LNCaP clone FGC (cell line): Measurements from ENCODE around the gene NARS2.
A peak's percentile ranks its signal among the peaks of the same experiment; 100 is the strongest.

Source experiments
- DNase-seq: peaks from one replicate; pipeline ENCODE4 v3.0.0-alpha.2; 2011; ENCODE audit warnings: low read depth
- H3K4me3 ChIP-seq: 2 replicates; pipeline ENCODE4 v1.5.1; 2011; ENCODE audit warnings: mild to moderate bottlenecking, low read depth, low read length, control low read depth
- TF ChIP-seq, protein P1 (sequence below): IDR thresholded peaks from 2 replicates; pipeline ENCODE4 v1.5.1; 2012; ENCODE audit warnings: mild to moderate bottlenecking; ENCODE audit not compliant: control insufficient read depth, insufficient read depth; ENCODE audit errors: extremely low read depth

The NARS2 gene

DNA sequence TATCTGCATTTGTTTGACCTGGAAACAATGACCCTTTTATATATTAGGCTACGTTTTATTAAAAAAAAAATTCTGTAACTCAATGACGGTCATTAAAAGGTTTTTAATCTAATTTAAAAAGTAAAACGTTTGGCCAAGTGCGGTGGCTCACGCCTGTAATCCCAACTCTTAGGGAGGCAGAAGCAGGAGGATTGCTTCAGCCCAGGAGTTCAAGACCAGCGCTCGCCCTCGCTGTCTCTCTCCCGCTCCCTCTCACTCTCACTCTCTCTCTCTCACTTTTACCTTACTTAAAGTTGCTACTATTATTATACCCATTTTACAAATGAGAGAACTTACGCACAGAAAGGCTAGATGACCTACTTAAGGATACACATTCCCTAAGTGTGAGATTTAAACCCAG is 814 bp upstream of the NARS2 start:
- no peak for DNase-seq
- H3K4me3 ChIP-seq = peak overlapping the region; percentile 83
- TF ChIP-seq, protein P1, sequence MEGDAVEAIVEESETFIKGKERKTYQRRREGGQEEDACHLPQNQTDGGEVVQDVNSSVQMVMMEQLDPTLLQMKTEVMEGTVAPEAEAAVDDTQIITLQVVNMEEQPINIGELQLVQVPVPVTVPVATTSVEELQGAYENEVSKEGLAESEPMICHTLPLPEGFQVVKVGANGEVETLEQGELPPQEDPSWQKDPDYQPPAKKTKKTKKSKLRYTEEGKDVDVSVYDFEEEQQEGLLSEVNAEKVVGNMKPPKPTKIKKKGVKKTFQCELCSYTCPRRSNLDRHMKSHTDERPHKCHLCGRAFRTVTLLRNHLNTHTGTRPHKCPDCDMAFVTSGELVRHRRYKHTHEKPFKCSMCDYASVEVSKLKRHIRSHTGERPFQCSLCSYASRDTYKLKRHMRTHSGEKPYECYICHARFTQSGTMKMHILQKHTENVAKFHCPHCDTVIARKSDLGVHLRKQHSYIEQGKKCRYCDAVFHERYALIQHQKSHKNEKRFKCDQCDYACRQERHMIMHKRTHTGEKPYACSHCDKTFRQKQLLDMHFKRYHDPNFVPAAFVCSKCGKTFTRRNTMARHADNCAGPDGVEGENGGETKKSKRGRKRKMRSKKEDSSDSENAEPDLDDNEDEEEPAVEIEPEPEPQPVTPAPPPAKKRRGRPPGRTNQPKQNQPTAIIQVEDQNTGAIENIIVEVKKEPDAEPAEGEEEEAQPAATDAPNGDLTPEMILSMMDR = no peak

DNA sequence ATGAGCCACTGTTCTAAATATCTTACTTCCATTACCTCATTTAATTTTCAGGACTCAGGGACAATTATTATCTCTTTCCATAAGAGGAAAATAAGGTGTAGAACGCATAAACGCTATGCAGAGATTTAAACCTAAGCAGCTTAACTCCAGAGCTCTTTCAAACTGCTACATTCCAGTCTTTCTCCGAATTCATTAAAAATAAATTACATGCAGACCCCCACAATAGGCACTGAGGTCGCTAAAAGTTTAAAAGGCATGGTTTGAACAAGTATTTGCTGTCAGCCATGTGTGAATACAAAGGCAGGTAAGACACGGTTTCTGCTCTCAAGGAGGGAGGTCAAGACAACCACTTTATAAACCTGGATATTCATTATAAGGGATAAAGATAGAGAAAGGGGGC is 983 bp downstream of the NARS2 start:
- DNase-seq = no peak
- TF ChIP-seq, protein P1 = no peak
- peak overlapping the region; percentile 83 for H3K4me3 ChIP-seq

DNA sequence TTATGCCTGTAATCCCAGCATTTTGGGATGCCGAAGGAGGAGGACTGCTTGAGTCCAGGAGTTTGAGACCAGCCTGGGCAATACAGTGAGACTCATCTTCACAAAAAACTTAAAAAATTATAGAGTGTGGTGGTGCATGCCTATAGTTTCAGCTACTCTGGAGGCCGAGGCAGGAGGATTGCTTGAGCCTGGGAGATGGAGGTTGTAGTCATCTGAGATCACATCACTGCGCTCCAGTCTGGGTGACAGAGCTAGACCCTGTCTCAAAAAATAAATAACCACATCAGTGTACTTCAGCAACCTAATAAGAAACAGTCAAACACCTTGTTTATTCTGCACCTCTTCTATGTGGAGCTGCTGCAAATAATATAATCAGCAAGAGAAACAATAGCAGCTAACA is 1.4 kb downstream of the NARS2 start:
- TF ChIP-seq, protein P1 = no peak
- H3K4me3 ChIP-seq = peak overlapping the region; percentile 83
- DNase-seq = no peak

DNA sequence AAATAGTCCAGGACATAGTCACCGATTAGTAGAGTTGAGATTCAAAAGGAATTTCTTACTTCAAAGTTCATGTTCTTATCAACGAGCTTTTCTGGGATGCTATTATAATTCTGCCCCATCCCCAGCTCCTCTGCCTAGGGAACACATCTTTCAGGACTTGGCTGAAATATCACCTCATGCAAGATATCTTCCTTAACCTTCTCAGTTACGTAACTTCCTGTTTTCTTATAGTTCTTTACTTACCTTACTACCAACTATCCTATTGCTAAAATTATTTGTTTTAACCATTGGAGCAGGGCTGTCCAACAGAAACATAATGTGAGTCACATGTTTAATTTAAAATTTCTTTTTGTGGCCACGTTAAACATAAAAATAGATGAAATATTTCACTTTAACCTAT is 2.3 kb downstream of the NARS2 start:
- H3K4me3 ChIP-seq = no peak overlapping the region
- TF ChIP-seq, protein P1 = no peak
- DNase-seq = no peak

DNA sequence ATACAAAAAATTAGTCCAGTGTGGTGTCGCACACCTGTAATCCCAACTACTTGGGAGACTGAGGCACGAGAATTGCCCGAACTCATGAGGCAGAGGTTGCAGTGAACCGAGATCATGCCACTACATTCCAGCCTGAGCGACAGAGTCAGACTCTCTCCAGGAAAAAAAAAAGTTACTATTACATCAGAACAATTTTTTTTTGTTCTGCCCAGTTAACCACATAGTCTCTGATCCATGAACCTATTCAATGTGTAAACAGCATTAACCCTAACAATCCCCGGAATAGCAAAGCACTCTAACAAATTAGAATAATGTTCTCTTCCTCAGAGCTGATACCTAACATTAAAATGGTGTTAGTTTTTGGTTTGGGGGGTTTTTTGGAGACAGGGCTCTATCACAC is 4.6 kb downstream of the NARS2 start:
- H3K4me3 ChIP-seq = no peak overlapping the region
- DNase-seq = no peak
- TF ChIP-seq, protein P1 = no peak

DNA sequence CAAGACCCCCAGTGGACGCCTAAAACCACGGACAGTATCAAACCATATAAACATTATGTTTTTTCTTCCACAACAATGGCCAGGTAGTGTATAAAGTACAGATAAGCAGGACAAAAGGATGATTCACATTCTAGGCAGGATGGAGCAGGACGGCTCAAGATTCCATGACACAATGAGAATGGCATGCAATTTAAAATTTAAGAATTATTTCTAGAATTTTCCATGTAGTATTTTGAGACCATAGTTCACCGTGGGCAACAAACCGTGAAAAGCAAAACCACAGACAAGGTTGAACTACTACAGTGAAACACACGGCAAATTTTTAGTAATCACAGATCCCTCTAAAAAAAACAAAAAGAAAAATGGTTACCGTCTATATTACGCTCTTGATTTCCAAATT is 7.5 kb downstream of the NARS2 start:
- TF ChIP-seq, protein P1 = no peak
- no peak overlapping the region for H3K4me3 ChIP-seq
- no peak for DNase-seq
